Fibroblast of lung (primary cell): ENCODE data around the gene NDUFA11. TPM values are rescaled to one million over a fixed set of nuclear protein-coding genes. Genes with fewer than 3 reads are reported as not detected.

Experiments used
- DNase-seq, 2 donors: peaks; one replicate each; pipeline versions ENCODE4 v3.0.0 to v3.0.0-alpha.2; 2010; ENCODE audit warnings: low read depth in 2 of 2
- H2AFZ ChIP-seq: 2 replicates; pipeline ENCODE4 v1.5.1; 2012; ENCODE audit warnings: low read length, control low read depth, inconsistent platforms
- H3K27ac ChIP-seq: 2 replicates; pipeline ENCODE4 v1.5.1; 2011; ENCODE audit warnings: low read length, control low read depth; ENCODE audit not compliant: insufficient read depth
- H3K27me3 ChIP-seq: 2 replicates; pipeline ENCODE4 v1.5.1; 2011; ENCODE audit warnings: mild to moderate bottlenecking, low read length; ENCODE audit not compliant: control insufficient read depth, insufficient read depth
- H3K36me3 ChIP-seq: 2 replicates; pipeline ENCODE4 v1.5.1; 2011; ENCODE audit warnings: low read length; ENCODE audit not compliant: control insufficient read depth, insufficient read depth
- H3K4me1 ChIP-seq: 2 replicates; pipeline ENCODE4 v1.5.1; 2011; ENCODE audit warnings: low read length; ENCODE audit not compliant: control insufficient read depth, insufficient read depth; ENCODE audit errors: extremely low read depth
- H3K4me2 ChIP-seq: 2 replicates; pipeline ENCODE4 v1.5.1; 2011; ENCODE audit warnings: low read length, control low read depth; ENCODE audit not compliant: insufficient read depth; ENCODE audit errors: extremely low read depth
- H3K4me3 ChIP-seq, 4 experiments: fragments of 200-600 bp in 1 of 4; sonication (generic) in 1 of 4; replicated peaks in 1 of 4; 2 replicates each; pipeline ENCODE4 v1.5.1; 2011 to 2016; ENCODE audit warnings: low read length in 4 of 4, low read depth in 3 of 4, mild to moderate bottlenecking in 3 of 4, control low read depth in 2 of 4, inconsistent platforms in 1 of 4, mixed read lengths in 1 of 4; ENCODE audit not compliant: insufficient read depth in 1 of 4; ENCODE audit errors: control extremely low read depth in 1 of 4
- H3K79me2 ChIP-seq: 2 replicates; pipeline ENCODE4 v1.5.1; 2012; ENCODE audit warnings: mild to moderate bottlenecking, low read length, inconsistent platforms; ENCODE audit not compliant: control insufficient read depth, insufficient read depth
- H3K9ac ChIP-seq: 2 replicates; pipeline ENCODE4 v1.5.1; 2011; ENCODE audit warnings: mild to moderate bottlenecking, low read length, control low read depth; ENCODE audit not compliant: insufficient read depth
- H3K9me3 ChIP-seq: 2 replicates; pipeline ENCODE4 v1.5.1; 2012; ENCODE audit warnings: low read depth, low read length; ENCODE audit not compliant: control insufficient read depth, insufficient read depth
- H4K20me1 ChIP-seq: 2 replicates; pipeline ENCODE4 v1.5.1; 2011; ENCODE audit warnings: low read length; ENCODE audit not compliant: control insufficient read depth, insufficient read depth; ENCODE audit errors: extremely low read depth
- CTCF ChIP-seq, 2 donors: IDR thresholded peaks in 1 of 2; conservative IDR thresholded peaks in 1 of 2; 1 replicate in 1 of 2; 2 replicates in 1 of 2; pipeline ENCODE4 v1.5.1; 2011 to 2012; ENCODE audit warnings: low read length in 2 of 2, control low read depth in 1 of 2, inconsistent platforms in 1 of 2, low read depth in 1 of 2, mild to moderate bottlenecking in 1 of 2
- EZH2 ChIP-seq: IDR thresholded peaks from 2 replicates; pipeline ENCODE4 v1.5.1; 2012; ENCODE audit warnings: low read length, control low read depth, mild to moderate bottlenecking; ENCODE audit errors: missing control alignments
- polyA plus RNA-seq, 2 donors: library from polyadenylated mRNA; depleted of rRNA in 1 of 2; stranded (reverse) in 1 of 2; unstranded in 1 of 2; fragments of >200 nt; gene quantifications; 2 replicates each; pipeline ENCODE4 v1.2.1, GENCODE V29; 2011 to 2012; ENCODE audit warnings: missing spikeins in 1 of 2
- total RNA-seq: library from RNA; depleted of rRNA; stranded (reverse); fragments of >200 nt; gene quantifications from 2 replicates; pipeline ENCODE4 v1.2.1, GENCODE V29; 2014

The NDUFA11 gene
- total and polyA plus RNA-seq, 2 donors (not counting 1 experiment from before 2014, with no cell fraction given) = 212 to 271 TPM

GRCh38 chr19:5907241-5907640 lies 3.7 kb upstream of the NDUFA11 start:
- H3K4me1 ChIP-seq = peaks cover 2% of the 10 kb centered on the region
- H3K79me2 ChIP-seq = peaks cover 13% of the 10 kb centered on the region
- peaks cover 2% of the 10 kb centered on the region for H3K36me3 ChIP-seq
- no peak overlapping the region for H3K27ac ChIP-seq
- no peak for DNase-seq
- no peak overlapping the region for H3K4me3 ChIP-seq
- H4K20me1 ChIP-seq = no peaks in the 10 kb centered on the region
- no peak overlapping the region for H3K4me2 ChIP-seq
- H2AFZ ChIP-seq = no peak overlapping the region
- H3K27me3 ChIP-seq = no peaks in the 10 kb centered on the region
- TF ChIP-seq CTCF (conservative IDR thresholded peaks at IDR 0.05 in 1 of 2, IDR thresholded peaks at IDR 0.05 in 1 of 2; ENCODE audit: low read depth in 1 of 2, low read length in 2 of 2) (no peak), EZH2 (no peak)
- H3K9me3 ChIP-seq = no peaks in the 10 kb centered on the region
- no peak overlapping the region for H3K9ac ChIP-seq

DNA sequence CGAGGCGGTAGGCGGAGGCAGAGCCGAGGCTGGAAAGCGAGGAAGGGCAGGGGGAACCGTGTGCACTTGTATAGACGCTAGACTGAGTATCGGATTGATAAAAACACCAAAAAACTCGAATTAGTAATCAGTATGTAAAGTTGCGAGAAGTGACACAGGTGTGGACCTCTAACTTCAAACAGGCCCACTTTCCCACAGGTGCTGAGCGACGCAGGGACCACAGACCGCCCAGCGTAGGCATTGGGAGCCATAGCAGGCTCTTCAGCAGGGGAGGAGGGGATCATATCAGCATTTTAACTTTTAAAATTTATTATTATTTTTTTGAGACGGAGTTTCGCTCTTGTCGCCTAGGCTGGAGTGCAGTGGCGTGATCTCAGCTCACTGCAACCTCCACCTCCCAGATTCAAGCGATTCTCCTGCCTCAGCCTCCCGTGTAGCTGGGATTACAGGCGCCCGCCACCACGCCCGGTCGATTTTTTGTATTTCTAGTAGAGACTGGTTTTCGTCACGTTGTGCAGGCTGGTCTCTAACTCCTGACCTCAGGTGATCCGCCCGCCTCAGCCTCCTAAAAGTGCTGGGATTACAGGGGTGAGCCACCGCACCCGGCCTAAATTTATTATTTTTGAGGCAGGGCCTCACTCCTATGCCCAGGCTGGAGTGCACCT lies 1.7 kb upstream of the NDUFA11 start:
- Histone ChIP-seq H3K9me3 (no peaks in the 10 kb centered on the region), H3K4me3 (peak overlapping the region; percentile 76 to 99 (median 86)), H2AFZ (peak overlapping the region; percentile 77), H3K27ac (peak overlapping the region; percentile 71), H3K27me3 (no peaks in the 10 kb centered on the region), H3K4me1 (peaks cover 2% of the 10 kb centered on the region), H3K79me2 (peaks cover 26% of the 10 kb centered on the region), H3K36me3 (peaks cover 2% of the 10 kb centered on the region), H3K9ac (peak overlapping the region; percentile 72), H4K20me1 (no peaks in the 10 kb centered on the region), H3K4me2 (peak overlapping the region; percentile 89)
- TF ChIP-seq EZH2 = no peak
- no peak for TF ChIP-seq CTCF (conservative IDR thresholded peaks at IDR 0.05 in 1 of 2, IDR thresholded peaks at IDR 0.05 in 1 of 2; ENCODE audit: low read depth in 1 of 2, low read length in 2 of 2)
- DNase-seq = no peak

DNA sequence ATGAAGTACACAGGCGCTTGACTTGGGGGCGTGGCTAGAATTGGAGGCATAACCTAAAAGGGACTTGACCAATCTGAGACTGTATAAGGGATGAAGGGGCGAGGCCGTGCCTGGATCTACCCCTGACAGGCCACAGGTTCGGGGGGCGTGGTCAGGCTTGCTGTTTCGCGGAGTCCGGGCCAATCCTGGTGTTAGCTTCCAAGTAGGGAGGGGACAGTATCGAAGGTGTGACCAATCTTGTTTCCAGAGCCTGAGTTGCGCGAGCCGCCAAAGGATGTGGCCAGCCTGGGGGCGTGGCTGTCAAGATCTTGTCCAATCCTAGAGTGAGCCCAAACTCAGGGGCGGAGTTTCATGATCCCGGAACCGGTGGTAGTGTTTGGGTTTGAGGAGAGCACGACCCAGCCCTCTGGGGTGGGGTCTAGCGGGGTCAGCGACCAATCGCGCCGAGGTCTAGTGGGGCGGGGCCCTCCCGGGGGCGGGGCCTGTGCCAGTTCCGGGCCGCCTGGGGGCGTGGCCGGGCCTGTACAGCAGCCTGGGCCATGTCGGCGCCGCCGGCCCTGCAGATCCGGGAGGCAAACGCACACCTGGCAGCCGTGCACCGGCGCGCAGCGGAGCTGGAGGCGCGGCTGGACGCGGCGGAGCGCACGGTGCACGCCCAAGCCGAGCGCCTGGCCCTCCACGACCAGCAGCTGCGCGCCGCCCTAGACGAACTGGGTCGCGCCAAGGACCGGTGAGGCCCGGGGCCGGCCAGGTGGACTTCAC lies 943 bp upstream of the NDUFA11 start, which contains the start of gene VMAC:
TSS of gene VMAC (plus strand) at position 521 of the 762 bp plus-strand sequence. CDS start at position 540, 19 bp downstream.
- peak; percentile 100 for DNase-seq
- H3K4me1 ChIP-seq = peaks cover 2% of the 10 kb centered on the region

More for the DNA sequence above, 943 bp upstream of the NDUFA11 start, which contains the start of gene VMAC:
- H3K4me2 ChIP-seq = peak within 1 kb of the TSS; percentile 89
- no peaks in the 10 kb centered on the region for H3K9me3 ChIP-seq
- peaks cover 33% of the 10 kb centered on the region for H3K79me2 ChIP-seq
- H2AFZ ChIP-seq = peak within 1 kb of the TSS; percentile 94
- no peaks in the 10 kb centered on the region for H3K27me3 ChIP-seq
- TF ChIP-seq CTCF (conservative IDR thresholded peaks at IDR 0.05 in 1 of 2, IDR thresholded peaks at IDR 0.05 in 1 of 2; ENCODE audit: low read depth in 1 of 2, low read length in 2 of 2) (no peak), EZH2 (no peak)
- H3K4me3 ChIP-seq = peak within 1 kb of the TSS; percentile 91 to 100 (median 100)
- H4K20me1 ChIP-seq = no peaks in the 10 kb centered on the region
- peak within 1 kb of the TSS; percentile 100 for H3K9ac ChIP-seq
- peak within 1 kb of the TSS; percentile 100 for H3K27ac ChIP-seq
- peaks cover 4% of the 10 kb centered on the region for H3K36me3 ChIP-seq
